ENCODE data around the gene WSCD2.

The WSCD2 gene

DNA sequence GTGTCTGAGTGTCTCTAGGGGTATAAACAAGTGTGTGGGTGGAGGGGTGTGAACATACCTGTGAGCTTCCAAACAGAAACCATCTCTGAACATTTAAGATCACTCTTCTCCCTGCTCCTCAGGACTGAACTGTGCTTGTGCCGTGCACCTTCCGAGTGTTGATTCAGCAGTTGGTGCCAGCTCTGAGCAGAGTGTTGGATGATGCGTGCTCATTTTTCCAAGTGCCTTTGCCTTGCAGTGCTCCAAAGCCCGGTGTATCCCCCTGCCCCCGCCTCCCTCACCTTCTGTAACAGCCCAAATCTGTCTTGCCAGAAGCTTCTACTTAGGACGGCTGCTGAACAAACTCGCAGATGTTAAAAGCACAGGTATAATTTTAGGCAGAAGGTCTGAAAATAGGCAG is 4.4 kb downstream of the WSCD2 start:
- no peak for DNase-seq (ENCODE audit: low read depth)
- TF ChIP-seq, protein P1, sequence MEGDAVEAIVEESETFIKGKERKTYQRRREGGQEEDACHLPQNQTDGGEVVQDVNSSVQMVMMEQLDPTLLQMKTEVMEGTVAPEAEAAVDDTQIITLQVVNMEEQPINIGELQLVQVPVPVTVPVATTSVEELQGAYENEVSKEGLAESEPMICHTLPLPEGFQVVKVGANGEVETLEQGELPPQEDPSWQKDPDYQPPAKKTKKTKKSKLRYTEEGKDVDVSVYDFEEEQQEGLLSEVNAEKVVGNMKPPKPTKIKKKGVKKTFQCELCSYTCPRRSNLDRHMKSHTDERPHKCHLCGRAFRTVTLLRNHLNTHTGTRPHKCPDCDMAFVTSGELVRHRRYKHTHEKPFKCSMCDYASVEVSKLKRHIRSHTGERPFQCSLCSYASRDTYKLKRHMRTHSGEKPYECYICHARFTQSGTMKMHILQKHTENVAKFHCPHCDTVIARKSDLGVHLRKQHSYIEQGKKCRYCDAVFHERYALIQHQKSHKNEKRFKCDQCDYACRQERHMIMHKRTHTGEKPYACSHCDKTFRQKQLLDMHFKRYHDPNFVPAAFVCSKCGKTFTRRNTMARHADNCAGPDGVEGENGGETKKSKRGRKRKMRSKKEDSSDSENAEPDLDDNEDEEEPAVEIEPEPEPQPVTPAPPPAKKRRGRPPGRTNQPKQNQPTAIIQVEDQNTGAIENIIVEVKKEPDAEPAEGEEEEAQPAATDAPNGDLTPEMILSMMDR (conservative IDR thresholded peaks at IDR 0.05; ENCODE audit: low read depth, low read length), result no peak
- H3K4me3 ChIP-seq (ENCODE audit: low read depth, low read length), result no peak overlapping the region

DNA sequence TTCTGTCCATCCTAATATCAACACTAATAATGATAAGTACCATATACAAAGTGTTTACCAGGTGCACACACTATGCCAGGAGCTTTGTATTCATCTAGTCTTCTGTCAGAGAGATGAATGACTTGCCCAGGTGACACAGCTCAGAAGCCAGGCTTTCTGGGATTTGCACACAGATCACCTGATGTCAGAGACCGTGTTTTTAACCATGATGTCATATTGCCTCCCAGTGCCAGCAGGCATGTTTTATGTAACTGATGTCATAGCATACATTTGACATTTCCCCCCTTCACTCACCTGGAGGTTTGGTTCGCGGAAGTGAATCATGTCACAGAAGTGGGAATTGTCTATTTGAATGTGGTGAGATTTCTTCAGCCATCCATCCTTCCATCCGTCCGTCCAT is 5.7 kb downstream of the WSCD2 start:
- TF ChIP-seq, protein P1 (conservative IDR thresholded peaks at IDR 0.05; ENCODE audit: low read depth, low read length), result no peak
- H3K4me3 ChIP-seq (ENCODE audit: low read depth, low read length), result no peak overlapping the region
- DNase-seq (ENCODE audit: low read depth), result no peak

DNA sequence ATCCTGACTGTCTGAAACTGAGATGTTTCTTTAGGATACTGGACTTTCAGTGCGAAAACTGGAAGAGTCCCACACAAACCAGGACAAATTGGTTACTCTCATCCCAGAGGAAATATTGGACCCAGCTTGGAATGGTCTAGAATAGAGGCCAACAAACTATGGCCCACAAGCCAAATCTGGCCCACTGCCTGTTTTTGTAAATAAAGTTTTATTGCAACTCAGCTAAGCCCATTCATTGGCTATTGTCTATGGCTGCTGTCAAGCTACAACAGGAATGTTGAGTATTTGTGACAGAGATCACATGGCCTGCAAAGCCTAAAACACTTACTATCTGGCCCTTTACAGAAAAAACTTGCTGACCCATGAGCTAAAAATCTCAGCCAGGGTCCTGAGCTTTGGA is 6.5 kb downstream of the WSCD2 start:
- TF ChIP-seq, protein P1 (conservative IDR thresholded peaks at IDR 0.05; ENCODE audit: low read depth, low read length), result no peak
- DNase-seq (ENCODE audit: low read depth), result no peak
- no peak overlapping the region for H3K4me3 ChIP-seq (ENCODE audit: low read depth, low read length)

- no peak for DNase-seq (ENCODE audit: low read depth)
- TF ChIP-seq, protein P1 (conservative IDR thresholded peaks at IDR 0.05; ENCODE audit: low read depth, low read length), result no peak
These were observed 7.6 kb downstream of the WSCD2 start for GRCh38 chr12:108136697-108137096.

GRCh38 chr12:108139454-108139853 is 10.4 kb downstream of the WSCD2 start:
- no peak overlapping the region for H3K4me3 ChIP-seq (ENCODE audit: low read depth, low read length)
- DNase-seq (ENCODE audit: low read depth), result no peak

More at GRCh38 chr12:108136697-108137096, 7.6 kb downstream of the WSCD2 start:
- H3K4me3 ChIP-seq (ENCODE audit: low read depth, low read length), result no peak overlapping the region

GRCh38 chr12:108140501-108140900 is 11.4 kb downstream of the WSCD2 start:
- DNase-seq (ENCODE audit: low read depth), result no peak
- TF ChIP-seq, protein P1 (conservative IDR thresholded peaks at IDR 0.05; ENCODE audit: low read depth, low read length), result no peak
- no peak overlapping the region for H3K4me3 ChIP-seq (ENCODE audit: low read depth, low read length)

More at GRCh38 chr12:108139454-108139853, 10.4 kb downstream of the WSCD2 start:
- TF ChIP-seq, protein P1 (conservative IDR thresholded peaks at IDR 0.05; ENCODE audit: low read depth, low read length), result no peak

- no peak for DNase-seq (ENCODE audit: low read depth)
These were observed 12.6 kb downstream of the WSCD2 start for GRCh38 chr12:108141600-108142130.

More at GRCh38 chr12:108141600-108142130, 12.6 kb downstream of the WSCD2 start:
- TF ChIP-seq, protein P1 (conservative IDR thresholded peaks at IDR 0.05; ENCODE audit: low read depth, low read length), result no peak
- no peak overlapping the region for H3K4me3 ChIP-seq (ENCODE audit: low read depth, low read length)

Measured in choroid plexus epithelial cell (primary cell).